Activated naive CD8-positive, alpha-beta T cell treated with anti-CD3 and anti-CD28 coated beads for 36 hours (primary cell): ENCODE measurements around the gene PRRC2B. TPM values are rescaled to one million over a fixed set of nuclear protein-coding genes. Genes with fewer than 3 reads are reported as not detected.
A peak's percentile ranks its signal among the peaks of the same experiment; 100 is the strongest.

Experiments
- DNase-seq: peaks from one replicate; pipeline ENCODE4 v3.0.0; 2021
- H3K27ac Mint-ChIP-seq: one replicate; pipeline ENCODE4 v1.8.0; 2022; ENCODE audit warnings: mild to moderate bottlenecking, moderate library complexity, mixed read lengths
- H3K27me3 Mint-ChIP-seq: one replicate; pipeline ENCODE4 v1.8.0; 2022; ENCODE audit warnings: mild to moderate bottlenecking, mixed read lengths
- H3K36me3 Mint-ChIP-seq: one replicate; pipeline ENCODE4 v1.8.0; 2021; ENCODE audit warnings: mild to moderate bottlenecking, mixed read lengths
- H3K4me1 Mint-ChIP-seq: one replicate; pipeline ENCODE4 v1.8.0; 2021; ENCODE audit warnings: mixed read lengths
- H3K4me3 Mint-ChIP-seq: one replicate; pipeline ENCODE4 v1.8.0; 2022; ENCODE audit warnings: mild to moderate bottlenecking, moderate library complexity, mixed read lengths
- H3K9me3 Mint-ChIP-seq: one replicate; pipeline ENCODE4 v1.8.0; 2022; ENCODE audit warnings: mixed read lengths
- total RNA-seq, 2 experiments: library from RNA; stranded (reverse); gene quantifications; one replicate each; pipeline ENCODE4 v1.2.3, GENCODE V29; 2021

Gene PRRC2B
- total RNA-seq, 2 experiments from 2014 or later, result 128 to 135 TPM

DNA sequence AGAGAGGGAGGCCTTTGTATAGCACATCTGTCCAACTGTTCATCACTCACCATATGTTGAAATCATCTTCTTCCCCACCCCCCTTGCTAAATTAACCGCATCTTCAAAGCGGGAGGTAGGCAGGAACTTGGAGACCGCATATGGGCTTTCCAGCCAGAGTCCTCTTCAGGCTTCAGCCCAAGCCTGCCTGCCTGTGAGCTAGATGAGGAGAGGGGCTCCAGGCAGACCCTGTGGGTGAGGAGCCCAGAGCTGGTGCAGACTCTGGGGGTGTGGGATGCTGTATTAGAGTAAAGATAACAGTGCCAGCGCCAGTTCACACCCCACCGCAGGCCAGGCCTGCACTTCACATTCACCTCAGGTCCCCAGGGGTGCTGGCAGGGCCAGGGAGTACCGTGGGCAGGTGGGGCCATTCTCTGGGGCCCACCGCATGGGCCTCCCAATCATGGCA lies 16.2 kb downstream of the PRRC2B start:
- peaks cover 77% of the 10 kb centered on the region for H3K4me1 Mint-ChIP-seq
- DNase-seq, result peak; percentile 55

DNA sequence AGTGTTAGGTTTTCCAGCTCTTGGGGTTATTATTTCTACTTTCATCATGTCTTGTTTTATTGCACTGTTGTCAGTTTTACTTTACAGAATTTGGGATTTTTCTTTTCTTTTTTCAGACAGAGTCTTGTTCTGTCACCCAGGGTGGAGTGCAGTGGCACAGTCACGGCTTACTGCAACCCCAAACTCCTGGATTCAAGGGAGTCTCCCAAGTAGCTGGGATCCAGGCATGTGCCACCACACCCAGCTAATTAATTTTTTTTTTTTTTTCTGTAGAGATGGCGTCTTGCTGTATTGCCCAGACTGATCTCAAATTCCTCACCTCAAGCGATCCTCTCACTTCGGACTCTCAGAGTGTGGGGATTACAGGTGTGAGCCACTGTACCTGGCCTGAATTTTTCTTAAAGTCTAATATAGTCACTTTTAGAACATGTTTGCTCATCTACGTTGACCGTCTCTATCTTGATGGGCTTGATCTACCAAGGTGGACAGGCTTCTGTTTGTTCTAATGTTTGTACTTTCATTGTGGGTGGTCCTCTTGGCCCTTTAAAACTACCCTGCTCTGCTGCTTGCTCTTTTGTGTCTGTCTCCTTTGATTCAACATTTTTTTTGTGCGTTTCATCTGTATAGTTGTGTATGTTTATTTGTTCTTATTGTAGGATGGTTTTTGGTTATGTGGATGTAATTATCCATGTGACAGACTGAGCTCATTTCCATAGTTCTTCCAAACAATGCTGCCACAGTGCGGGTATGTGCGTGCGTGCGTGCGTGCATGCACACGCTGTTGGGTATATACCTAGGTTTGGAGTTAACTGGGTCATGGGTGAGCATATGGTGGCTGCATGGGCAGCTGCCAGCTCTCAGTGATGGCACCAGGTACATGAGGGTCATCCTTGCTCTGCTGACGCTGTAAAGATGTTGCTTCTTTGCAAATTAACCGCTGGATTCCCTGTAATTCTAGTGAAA lies 18.1 kb downstream of the PRRC2B start:
- Mint-ChIP-seq H3K4me3 (no peak overlapping the region), H3K4me1 (peaks cover 75% of the 10 kb centered on the region), H3K27ac (peak overlapping the region; percentile 3), H3K27me3 (peaks cover 3% of the 10 kb centered on the region), H3K9me3 (no peaks in the 10 kb centered on the region), H3K36me3 (peaks cover 43% of the 10 kb centered on the region)
- DNase-seq, result no peak

More for the DNA sequence above, 16.2 kb downstream of the PRRC2B start:
- Mint-ChIP-seq H3K27ac (peak overlapping the region; percentile 89), H3K36me3 (peaks cover 34% of the 10 kb centered on the region), H3K9me3 (no peaks in the 10 kb centered on the region), H3K4me3 (peak overlapping the region; percentile 65), H3K27me3 (peaks cover 3% of the 10 kb centered on the region)

DNA sequence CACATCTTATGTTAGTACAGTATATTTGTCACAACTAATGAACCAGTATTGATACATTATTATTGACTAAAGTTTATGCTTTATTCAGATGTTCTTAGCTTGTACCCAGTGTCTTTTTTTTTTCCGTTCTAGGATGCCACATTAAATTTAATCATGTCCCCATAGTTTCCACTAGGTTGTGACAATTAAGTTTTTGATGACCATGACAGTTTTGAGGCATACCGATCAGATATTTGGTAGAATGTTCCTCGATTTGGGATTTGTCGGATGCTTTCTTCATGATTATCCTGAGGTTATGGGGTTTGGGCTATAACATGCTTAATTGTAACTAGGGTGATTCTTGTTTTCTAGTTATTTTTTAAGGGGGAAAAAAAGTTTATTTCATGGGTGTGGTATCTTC lies 22.6 kb downstream of the PRRC2B start:
- H3K4me3 Mint-ChIP-seq, result no peak overlapping the region

DNA sequence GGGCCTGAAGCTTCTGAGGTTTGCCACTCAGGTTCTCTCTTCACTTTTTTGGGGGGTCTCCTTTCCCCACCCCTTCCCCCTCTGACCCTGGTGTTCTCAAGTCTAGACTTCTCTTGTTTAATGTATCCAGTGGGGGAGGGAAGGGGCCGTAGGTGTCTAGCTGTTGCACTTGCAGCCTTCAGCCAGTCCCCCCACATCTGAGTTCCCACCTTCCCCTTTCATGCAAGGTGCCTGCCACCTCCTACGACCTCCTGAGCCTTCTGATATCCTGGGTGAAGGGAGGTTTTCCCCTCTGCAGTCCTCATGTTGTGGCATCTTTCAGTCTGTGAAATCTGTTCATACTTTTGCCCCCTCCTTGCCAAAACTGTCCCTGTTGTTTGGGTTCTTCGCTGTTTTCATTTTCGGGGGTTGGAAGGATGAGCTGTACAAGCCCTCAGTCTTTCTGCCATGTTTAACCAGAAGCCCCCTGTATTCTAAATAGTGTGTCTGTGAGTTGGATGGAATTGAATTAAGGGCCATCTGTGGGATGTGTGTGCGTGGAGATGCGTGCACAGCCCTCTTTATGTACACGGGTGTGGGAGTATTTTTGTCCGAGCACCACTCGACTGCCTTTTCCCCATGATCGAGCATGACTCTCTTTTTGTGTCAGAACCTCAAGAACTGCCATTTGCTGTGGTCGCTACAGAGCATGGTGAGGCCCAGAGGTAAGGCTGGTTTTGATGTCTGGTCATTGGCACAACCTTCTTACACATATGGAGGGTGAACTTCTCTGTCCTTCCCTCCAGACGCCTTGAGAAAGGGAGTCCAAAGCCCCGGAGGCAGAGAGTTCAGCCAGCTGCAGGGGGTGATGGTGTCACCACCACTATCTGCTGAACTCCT lies 23.6 kb downstream of the PRRC2B start:
- H3K36me3 Mint-ChIP-seq, result peaks cover 53% of the 10 kb centered on the region
- H3K27me3 Mint-ChIP-seq, result peaks cover 3% of the 10 kb centered on the region
- no peaks in the 10 kb centered on the region for H3K9me3 Mint-ChIP-seq
- H3K27ac Mint-ChIP-seq, result peak overlapping the region; percentile 89
- H3K4me1 Mint-ChIP-seq, result peaks cover 82% of the 10 kb centered on the region
- no peak for DNase-seq
- H3K4me3 Mint-ChIP-seq, result peak overlapping the region; percentile 61

More for the DNA sequence above, 22.6 kb downstream of the PRRC2B start:
- no peak for DNase-seq
- Mint-ChIP-seq H3K36me3 (peaks cover 52% of the 10 kb centered on the region), H3K4me1 (peaks cover 82% of the 10 kb centered on the region), H3K27ac (no peak overlapping the region), H3K9me3 (no peaks in the 10 kb centered on the region), H3K27me3 (peaks cover 3% of the 10 kb centered on the region)

DNA sequence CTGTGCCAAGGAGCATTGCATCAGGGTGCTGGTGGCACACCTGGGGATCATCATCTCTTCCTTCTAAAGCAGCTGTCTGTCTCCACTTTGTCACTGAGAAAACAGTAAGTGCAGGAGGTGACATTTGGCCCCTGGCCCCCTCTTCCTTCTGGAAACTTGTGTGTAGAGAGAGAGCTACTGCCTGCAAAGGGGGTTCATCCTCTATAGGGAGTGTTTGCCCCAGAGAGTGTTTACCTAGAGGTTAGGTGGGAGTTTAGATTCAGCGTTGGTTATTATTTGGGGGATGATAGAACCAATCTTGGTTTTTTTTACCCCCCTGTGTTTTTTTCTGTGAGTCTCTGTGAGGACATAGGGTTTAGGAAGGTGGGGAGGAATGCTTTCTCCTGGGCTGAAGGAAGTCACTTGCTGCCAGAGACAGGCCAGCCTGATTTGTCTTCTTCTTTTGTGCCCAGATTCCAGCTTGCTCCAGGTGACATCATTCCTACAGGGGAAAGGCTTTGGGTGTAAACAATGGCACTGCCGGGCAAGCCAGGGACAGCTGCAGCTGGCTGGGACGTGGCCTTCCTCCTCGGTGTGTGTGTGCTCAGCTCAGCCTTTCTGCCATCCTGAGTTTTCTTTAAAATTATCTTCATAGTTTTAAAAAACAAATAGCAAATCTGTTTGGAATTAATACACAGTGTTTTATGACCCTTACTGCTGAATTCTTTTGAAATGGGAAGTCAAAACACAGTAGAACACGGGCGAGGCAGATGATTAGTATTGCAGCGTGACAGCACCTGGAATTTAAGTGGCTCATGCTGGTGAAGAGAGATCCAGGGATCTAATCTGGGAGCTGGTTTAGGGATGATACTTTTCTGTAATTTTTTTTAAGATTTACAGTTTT lies 24.5 kb downstream of the PRRC2B start:
- no peaks in the 10 kb centered on the region for H3K9me3 Mint-ChIP-seq
- H3K4me3 Mint-ChIP-seq, result peak overlapping the region; percentile 61
- DNase-seq, result no peak
- H3K27ac Mint-ChIP-seq, result peak overlapping the region; percentile 89
- peaks cover 52% of the 10 kb centered on the region for H3K36me3 Mint-ChIP-seq
- peaks cover 3% of the 10 kb centered on the region for H3K27me3 Mint-ChIP-seq
- H3K4me1 Mint-ChIP-seq, result peaks cover 86% of the 10 kb centered on the region

DNA sequence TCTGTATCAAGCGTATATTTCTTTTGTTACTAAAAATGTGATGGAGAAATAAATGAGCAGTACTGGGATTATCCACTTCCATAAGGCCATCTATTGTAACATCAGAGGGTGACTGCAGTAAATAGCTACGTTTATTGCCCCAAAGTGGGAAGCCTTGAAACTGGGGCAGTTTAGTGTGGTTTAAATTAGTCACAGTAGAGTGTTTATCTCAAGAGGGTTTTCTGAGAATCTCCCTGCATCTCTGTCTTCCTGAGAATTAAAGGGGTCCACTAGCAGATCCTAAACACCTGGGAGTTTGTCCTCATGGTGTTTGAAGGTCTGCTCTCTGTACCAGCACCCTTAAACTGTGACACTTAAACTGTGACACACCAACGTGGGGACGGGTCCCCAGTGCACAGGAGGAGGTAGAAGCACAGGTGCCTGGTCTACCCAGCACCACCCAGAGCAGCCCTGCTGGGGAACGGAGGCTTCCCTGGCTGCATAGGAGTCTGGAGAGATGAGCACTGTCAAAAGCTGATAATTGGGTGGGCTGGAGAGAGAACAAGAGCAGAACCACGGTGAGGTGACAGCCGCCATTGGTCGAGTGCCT lies 25.2 kb downstream of the PRRC2B start:
- peaks cover under 1% of the 10 kb centered on the region for H3K27me3 Mint-ChIP-seq
- peaks cover 86% of the 10 kb centered on the region for H3K4me1 Mint-ChIP-seq
- peaks cover 47% of the 10 kb centered on the region for H3K36me3 Mint-ChIP-seq
- peak overlapping the region; percentile 61 for H3K4me3 Mint-ChIP-seq
- no peak for DNase-seq
- no peaks in the 10 kb centered on the region for H3K9me3 Mint-ChIP-seq
- peak overlapping the region; percentile 89 for H3K27ac Mint-ChIP-seq

DNA sequence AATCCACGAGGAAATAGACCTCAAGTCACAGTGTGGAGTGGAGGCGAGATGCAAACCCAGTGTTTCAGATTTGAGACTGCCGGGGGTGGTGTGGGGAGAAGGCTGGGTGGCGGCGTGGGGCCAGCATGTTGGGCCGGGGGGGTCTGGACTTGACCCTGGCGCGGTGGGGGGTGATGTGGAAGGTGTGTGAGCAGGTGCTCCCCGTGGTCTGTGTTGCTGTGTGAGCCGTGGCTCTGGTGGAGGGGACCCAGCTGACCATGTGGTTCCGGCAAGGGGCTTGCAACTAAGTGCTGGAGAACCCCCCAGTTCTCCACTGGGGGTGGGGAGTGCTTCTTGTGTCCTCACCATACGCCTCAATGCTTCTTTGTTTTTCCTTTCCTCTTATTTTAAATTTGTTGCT lies 25.8 kb downstream of the PRRC2B start:
- DNase-seq, result no peak
- peak overlapping the region; percentile 89 for H3K27ac Mint-ChIP-seq

DNA sequence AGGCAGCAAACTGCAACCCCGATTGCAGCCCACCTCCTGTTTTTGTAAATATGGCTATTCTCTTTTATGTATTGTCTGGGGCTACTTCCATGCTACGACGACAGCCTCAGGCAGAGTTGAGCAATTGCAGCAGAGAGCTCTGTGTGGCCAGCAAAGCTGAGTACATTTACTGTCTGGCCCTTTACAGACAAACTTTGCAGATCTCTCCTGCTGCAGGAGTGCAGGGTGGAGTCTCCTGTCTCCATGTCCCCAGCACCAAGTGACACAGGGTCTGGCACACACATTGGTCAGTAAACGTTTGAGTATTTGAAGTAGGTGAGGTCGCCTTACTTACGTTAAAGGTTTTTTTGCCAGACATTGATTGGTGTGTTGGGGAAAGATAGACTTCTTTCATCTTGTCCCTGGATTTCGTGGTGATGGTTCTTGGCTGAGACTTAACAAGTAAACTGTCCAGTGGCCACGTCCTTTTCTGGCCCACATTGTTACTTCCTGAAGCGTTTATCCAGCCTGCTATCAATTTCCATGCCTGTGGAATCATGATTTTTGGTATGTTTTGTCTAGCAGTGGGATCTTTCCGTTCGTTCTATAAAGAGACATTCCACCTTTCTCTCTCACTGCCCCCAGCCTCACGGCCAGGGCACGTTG lies 27.2 kb downstream of the PRRC2B start:
- no peak for DNase-seq
- H3K9me3 Mint-ChIP-seq, result no peaks in the 10 kb centered on the region
- H3K4me3 Mint-ChIP-seq, result no peak overlapping the region
- H3K27me3 Mint-ChIP-seq, result no peaks in the 10 kb centered on the region
- peaks cover 43% of the 10 kb centered on the region for H3K36me3 Mint-ChIP-seq
- no peak overlapping the region for H3K27ac Mint-ChIP-seq
- peaks cover 76% of the 10 kb centered on the region for H3K4me1 Mint-ChIP-seq

More for the DNA sequence above, 25.8 kb downstream of the PRRC2B start:
- Mint-ChIP-seq H3K4me3 (peak overlapping the region; percentile 61), H3K27me3 (no peaks in the 10 kb centered on the region), H3K9me3 (no peaks in the 10 kb centered on the region), H3K36me3 (peaks cover 45% of the 10 kb centered on the region), H3K4me1 (peaks cover 87% of the 10 kb centered on the region)

DNA sequence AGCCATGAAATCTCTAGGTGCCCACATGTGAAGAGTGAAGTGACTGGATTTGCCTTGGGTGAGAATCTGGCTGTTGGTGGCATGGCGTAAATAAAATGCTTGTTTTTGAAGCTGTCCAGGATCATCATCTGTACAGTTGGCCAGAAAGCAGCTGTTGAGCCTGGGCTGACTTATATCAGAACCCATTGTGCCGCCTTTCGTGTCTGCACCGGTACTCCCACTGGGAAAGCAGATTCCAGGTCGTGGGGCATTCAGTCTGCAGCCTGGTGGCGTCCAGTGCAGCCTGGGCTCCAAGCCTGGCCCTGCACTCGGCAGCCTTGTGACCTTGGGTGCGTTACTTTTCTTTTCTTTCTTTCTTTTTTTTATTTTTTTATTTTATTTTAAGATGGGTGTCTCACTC lies 27.8 kb downstream of the PRRC2B start:
- DNase-seq, result no peak
- peaks cover 75% of the 10 kb centered on the region for H3K4me1 Mint-ChIP-seq
- no peak overlapping the region for H3K4me3 Mint-ChIP-seq
- no peaks in the 10 kb centered on the region for H3K27me3 Mint-ChIP-seq
- peaks cover 42% of the 10 kb centered on the region for H3K36me3 Mint-ChIP-seq
- no peak overlapping the region for H3K27ac Mint-ChIP-seq
- H3K9me3 Mint-ChIP-seq, result no peaks in the 10 kb centered on the region

DNA sequence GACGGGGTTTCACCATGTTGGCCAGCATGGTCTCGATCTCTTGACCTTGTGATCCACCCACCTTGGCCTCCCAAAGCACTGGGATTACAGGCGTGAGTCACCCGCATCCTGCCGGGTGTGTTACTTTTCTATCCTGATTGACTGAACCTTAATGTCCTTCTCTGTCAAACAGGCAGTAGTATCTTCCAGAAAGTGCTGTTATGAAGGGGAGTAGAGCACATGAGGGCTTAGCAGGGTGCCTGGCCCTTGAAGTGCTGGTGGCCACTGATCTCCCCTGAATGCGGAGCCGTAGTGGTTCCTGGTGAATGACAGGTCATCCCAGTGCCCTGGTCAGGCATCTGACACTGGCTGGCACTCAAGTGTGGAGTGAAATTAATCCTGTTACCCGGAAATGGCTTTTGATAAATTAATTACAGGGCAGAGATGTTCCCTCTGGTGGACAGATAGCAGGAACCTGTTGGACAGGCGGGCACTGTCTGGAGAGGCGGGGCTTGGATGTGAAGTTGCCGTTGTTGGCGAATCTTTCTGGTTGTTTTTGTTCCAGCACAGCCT lies 28.4 kb downstream of the PRRC2B start:
- Mint-ChIP-seq H3K27ac (peak overlapping the region; percentile 75), H3K4me3 (no peak overlapping the region), H3K9me3 (no peaks in the 10 kb centered on the region), H3K27me3 (no peaks in the 10 kb centered on the region), H3K36me3 (peaks cover 45% of the 10 kb centered on the region), H3K4me1 (peaks cover 73% of the 10 kb centered on the region)
- no peak for DNase-seq

DNA sequence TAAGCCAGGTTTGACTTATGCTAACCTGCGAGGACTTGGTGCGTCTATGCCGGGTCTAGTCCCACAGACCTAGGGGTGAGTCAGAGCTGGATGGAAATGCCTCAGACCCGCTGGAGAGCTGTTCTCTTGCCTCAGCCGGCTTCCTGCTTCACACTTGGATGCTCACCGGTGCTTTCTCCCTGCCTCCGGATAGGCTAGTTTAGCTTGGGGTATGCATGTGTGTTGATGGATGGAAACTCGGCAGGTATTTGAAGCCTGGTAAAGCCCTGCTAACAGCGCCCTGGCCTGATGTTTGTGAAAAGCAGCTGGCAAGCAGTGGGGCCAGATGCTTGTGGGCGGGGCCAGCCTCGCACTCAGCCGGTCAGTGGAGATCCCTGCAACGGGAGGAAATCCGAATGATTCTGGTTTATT lies 29.3 kb downstream of the PRRC2B start:
- peak; percentile 30 for DNase-seq
- H3K4me3 Mint-ChIP-seq, result no peak overlapping the region
- no peaks in the 10 kb centered on the region for H3K9me3 Mint-ChIP-seq
- peak overlapping the region; percentile 75 for H3K27ac Mint-ChIP-seq
- peaks cover 64% of the 10 kb centered on the region for H3K4me1 Mint-ChIP-seq
- no peaks in the 10 kb centered on the region for H3K27me3 Mint-ChIP-seq
- peaks cover 44% of the 10 kb centered on the region for H3K36me3 Mint-ChIP-seq

DNA sequence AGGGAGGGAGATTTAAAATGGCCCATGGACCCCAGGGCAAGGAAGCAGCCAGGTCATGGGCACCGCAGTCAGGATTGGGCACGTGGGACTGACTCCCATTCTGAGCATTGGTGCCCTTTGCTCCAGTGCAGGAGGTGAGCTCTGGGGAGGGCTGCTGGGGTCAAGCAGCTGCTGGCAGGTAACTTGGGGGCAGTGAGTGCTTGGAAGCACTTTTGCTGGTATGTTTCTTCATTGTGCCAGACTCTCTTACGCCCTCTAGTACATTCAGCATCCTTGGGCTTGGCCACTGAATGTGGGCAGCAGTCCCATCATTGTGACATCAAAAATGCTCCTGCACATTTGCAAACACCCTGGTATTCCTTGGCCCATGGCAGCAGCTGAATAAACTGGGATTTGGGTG lies 32.7 kb downstream of the PRRC2B start:
- H3K27me3 Mint-ChIP-seq, result no peaks in the 10 kb centered on the region
- H3K4me1 Mint-ChIP-seq, result peaks cover 52% of the 10 kb centered on the region
- H3K4me3 Mint-ChIP-seq, result no peak overlapping the region
- no peak overlapping the region for H3K27ac Mint-ChIP-seq
- DNase-seq, result no peak
- H3K9me3 Mint-ChIP-seq, result no peaks in the 10 kb centered on the region
- H3K36me3 Mint-ChIP-seq, result peaks cover 42% of the 10 kb centered on the region
